Activated naive CD4-positive, alpha-beta T cell treated with anti-CD3 and anti-CD28 coated beads, Interleukin-2, amount 50 U/mL, for 24 hours (primary cell): ENCODE results near the gene PDCD4.

Source experiments
- H3K27ac Mint-ChIP-seq: one replicate; pipeline ENCODE4 v1.8.0; 2021; ENCODE audit warnings: mild to moderate bottlenecking, mixed read lengths
- H3K27me3 Mint-ChIP-seq: one replicate; pipeline ENCODE4 v1.8.0; 2021; ENCODE audit warnings: mixed read lengths
- H3K36me3 Mint-ChIP-seq: one replicate; pipeline ENCODE4 v1.8.0; 2021; ENCODE audit warnings: mixed read lengths
- H3K4me1 Mint-ChIP-seq: one replicate; pipeline ENCODE4 v1.8.0; 2021; ENCODE audit warnings: mixed read lengths
- H3K4me3 Mint-ChIP-seq: one replicate; pipeline ENCODE4 v1.8.0; 2021; ENCODE audit warnings: mild to moderate bottlenecking, mixed read lengths
- H3K9me3 Mint-ChIP-seq: one replicate; pipeline ENCODE4 v1.8.0; 2021; ENCODE audit warnings: mixed read lengths

PDCD4 gene

DNA sequence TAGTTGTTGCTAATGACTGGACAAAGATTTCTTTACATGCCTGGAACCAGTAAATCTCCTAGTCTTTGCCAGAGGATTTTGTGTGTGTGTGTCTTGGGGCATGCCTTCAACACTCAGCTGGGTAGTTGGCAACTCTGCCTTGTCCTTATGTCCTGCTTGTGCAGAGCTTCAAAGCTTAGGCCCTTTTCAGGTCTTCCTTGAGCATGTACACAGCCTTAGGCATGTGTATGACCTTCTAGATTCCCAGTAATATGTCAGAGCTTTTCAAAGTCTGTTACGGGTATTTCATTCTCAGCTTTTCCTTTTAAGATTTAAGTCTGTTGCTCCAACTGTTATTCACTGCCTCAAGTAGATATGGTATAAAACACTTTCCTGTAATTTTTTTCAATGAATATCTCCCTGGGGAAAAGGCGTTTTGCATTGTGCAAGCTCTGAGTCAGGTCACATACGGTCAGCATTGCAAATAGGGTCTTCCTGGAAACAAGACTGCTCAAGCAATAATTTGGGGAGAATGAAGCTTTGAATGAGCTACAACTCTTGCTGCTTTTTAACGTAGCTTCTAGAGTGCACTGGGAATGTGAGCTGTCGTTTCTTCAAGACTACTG, 73.2 kb downstream of the PDCD4 start:
- H3K27ac Mint-ChIP-seq, result no peak overlapping the region
- peaks cover 71% of the 10 kb centered on the region for H3K4me1 Mint-ChIP-seq
- H3K4me3 Mint-ChIP-seq, result no peak overlapping the region
- H3K27me3 Mint-ChIP-seq, result no peaks in the 10 kb centered on the region
- peaks cover 52% of the 10 kb centered on the region for H3K36me3 Mint-ChIP-seq
- H3K9me3 Mint-ChIP-seq, result peaks cover 15% of the 10 kb centered on the region

DNA sequence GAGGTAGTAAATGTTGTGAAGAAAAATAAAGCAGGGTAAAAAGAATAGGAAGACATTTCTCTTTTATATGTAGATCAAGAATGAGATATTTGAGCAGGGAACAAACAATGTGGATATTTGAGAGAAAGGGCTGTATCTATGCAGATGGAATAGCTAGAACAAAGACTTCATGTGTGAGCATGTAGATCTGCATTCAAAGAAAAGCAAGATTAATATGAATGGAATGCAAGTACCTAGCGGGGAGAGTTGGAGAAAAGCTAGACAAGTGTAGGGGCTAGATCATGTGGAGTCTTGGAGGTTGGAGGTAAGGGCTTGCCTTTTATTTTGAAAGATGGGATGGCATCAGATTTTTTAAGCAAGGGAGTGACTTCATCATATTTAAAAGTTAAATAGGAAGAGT, 74.8 kb downstream of the PDCD4 start:
- no peak overlapping the region for H3K27ac Mint-ChIP-seq
- H3K27me3 Mint-ChIP-seq, result no peaks in the 10 kb centered on the region
- peaks cover 14% of the 10 kb centered on the region for H3K9me3 Mint-ChIP-seq
- H3K4me1 Mint-ChIP-seq, result peaks cover 68% of the 10 kb centered on the region
- H3K4me3 Mint-ChIP-seq, result no peak overlapping the region
- peaks cover 48% of the 10 kb centered on the region for H3K36me3 Mint-ChIP-seq

DNA sequence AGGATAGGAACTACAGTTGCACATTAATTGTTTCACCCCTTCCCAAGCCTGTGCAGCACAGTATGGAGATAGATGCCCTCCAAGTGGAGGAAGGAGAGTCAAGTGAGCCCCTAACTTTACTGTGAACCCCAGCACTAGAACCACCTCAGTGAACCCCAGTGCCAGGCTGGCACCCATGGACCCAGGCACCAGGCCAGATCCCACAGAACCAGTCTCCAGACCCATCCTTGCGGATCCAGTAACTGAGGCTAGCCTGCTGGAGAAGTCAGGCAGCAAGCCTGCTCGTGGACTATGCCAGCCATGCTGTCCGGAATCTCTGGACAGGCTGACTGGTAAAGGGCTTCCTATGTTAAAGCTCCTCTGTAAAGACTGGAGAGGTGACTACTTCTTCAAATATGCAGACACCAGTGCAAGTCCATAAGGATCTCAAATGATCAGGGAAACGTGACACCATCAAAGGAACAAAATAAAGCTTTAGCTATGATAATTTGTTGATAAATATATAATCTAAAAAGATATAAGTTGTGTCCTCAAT, 75.4 kb downstream of the PDCD4 start:
- peaks cover 14% of the 10 kb centered on the region for H3K9me3 Mint-ChIP-seq
- peaks cover 68% of the 10 kb centered on the region for H3K4me1 Mint-ChIP-seq
- no peak overlapping the region for H3K27ac Mint-ChIP-seq
- no peak overlapping the region for H3K4me3 Mint-ChIP-seq
- no peaks in the 10 kb centered on the region for H3K27me3 Mint-ChIP-seq
- H3K36me3 Mint-ChIP-seq, result peaks cover 49% of the 10 kb centered on the region
